Endometrium (tissue), 2 donors: ENCODE measurements around the gene SLC9A5.

Experiments used
- FAIRE-seq: peaks from 2 replicates; lab custom pipeline; 2012; peaks lifted over from hg19 to GRCh38; lab: Jason Lieb, UNC
- donor health status: control.
- donor health status: control.

The SLC9A5 gene

GRCh38 chr16:67256701-67257230 lies 8.0 kb downstream of the SLC9A5 start:
- FAIRE-seq, result no peak

GRCh38 chr16:67257486-67258160 lies 8.8 kb downstream of the SLC9A5 start:
- no peak for FAIRE-seq

- no peak for FAIRE-seq
Observed at GRCh38 chr16:67258161-67258835, 9.5 kb downstream of the SLC9A5 start.

- no peak for FAIRE-seq
Observed at GRCh38 chr16:67259705-67260104, 10.9 kb downstream of the SLC9A5 start.

GRCh38 chr16:67260426-67261063 lies 11.8 kb downstream of the SLC9A5 start:
- no peak for FAIRE-seq

- FAIRE-seq, result no peak
Observed at GRCh38 chr16:67263201-67263600, 14.4 kb downstream of the SLC9A5 start.

- no peak for FAIRE-seq
Observed at GRCh38 chr16:67264277-67264676, 15.5 kb downstream of the SLC9A5 start.

GRCh38 chr16:67264866-67265265 lies 16.1 kb downstream of the SLC9A5 start:
- no peak for FAIRE-seq

GRCh38 chr16:67265834-67266233 lies 17.1 kb downstream of the SLC9A5 start:
- no peak for FAIRE-seq

- no peak for FAIRE-seq
Observed at GRCh38 chr16:67268136-67268579, 19.4 kb downstream of the SLC9A5 start.

- FAIRE-seq, result no peak
Observed at GRCh38 chr16:67269766-67270165, 21.0 kb downstream of the SLC9A5 start.

GRCh38 chr16:67270931-67271338 lies 22.2 kb downstream of the SLC9A5 start:
- FAIRE-seq, result no peak

- no peak for FAIRE-seq
Observed at GRCh38 chr16:67271446-67271845, 22.7 kb downstream of the SLC9A5 start.

- FAIRE-seq, result no peak
Observed at GRCh38 chr16:67275321-67275720, 26.5 kb downstream of the SLC9A5 start.

- no peak for FAIRE-seq
Observed at GRCh38 chr16:67277294-67277998, 28.7 kb downstream of the SLC9A5 start.

- FAIRE-seq, result no peak
Observed at GRCh38 chr16:67277999-67278772, 29.4 kb downstream of the SLC9A5 start.

GRCh38 chr16:67278773-67279295 lies 30.1 kb downstream of the SLC9A5 start:
- FAIRE-seq, result no peak

GRCh38 chr16:67279296-67280089 lies 30.7 kb downstream of the SLC9A5 start, which contains the start of gene PLEKHG4:
Gene PLEKHG4, plus strand, starts transcription at chr16:67279532. Its CDS starts 513 bp downstream, at chr16:67280045.
- FAIRE-seq, result no peak

GRCh38 chr16:67280090-67281015 lies 31.6 kb downstream of the SLC9A5 start:
- FAIRE-seq, result no peak
